Measurements from ENCODE around the gene SEMA6D.

- TF ChIP-seq CTCF (IDR thresholded peaks at IDR 0.05; ENCODE audit: low read length) (no peak), EZH2phosphoT487 (IDR thresholded peaks at IDR 0.05; ENCODE audit: low read length) (no peak), EZH2 (optimal IDR thresholded peaks at IDR 0.05; ENCODE audit: low read depth, low read length) (no peak)
These were observed 26.1 kb downstream of the SEMA6D start for GRCh38 chr15:47743385-47743784.

Data from MM.1S (cell line).